Thyroid gland (tissue), 4 donors: ENCODE results near the gene GOLGA2. TPM values are rescaled to one million over a fixed set of nuclear protein-coding genes. Genes with fewer than 3 reads are reported as not detected.

Experiments
- DNase-seq, 2 donors: peaks; one replicate each; pipeline ENCODE4 v3.0.0-alpha.2; 2019
- H3K27ac ChIP-seq, 3 donors: fragments of 200-600 bp; sonication (generic); 1 replicate in 2 of 3; 2 replicates in 1 of 3; pipeline ENCODE4 v1.5.1; 2016 to 2019; ENCODE audit warnings: mild to moderate bottlenecking in 1 of 3, moderate library complexity in 1 of 3
- H3K27me3 ChIP-seq: fragments of 200-600 bp; sonication (generic); one replicate; pipeline ENCODE4 v1.5.1; 2019
- H3K36me3 ChIP-seq, 2 donors: fragments of 200-600 bp; sonication (generic); one replicate each; pipeline ENCODE4 v1.5.1; 2016 to 2019
- H3K4me1 ChIP-seq, 2 donors: fragments of 200-600 bp; sonication (generic); one replicate each; pipeline ENCODE4 v1.5.1; 2017 to 2019
- H3K4me3 ChIP-seq, 3 donors: fragments of 200-600 bp; sonication (generic); replicated peaks in 1 of 3; 1 replicate in 2 of 3; 2 replicates in 1 of 3; pipeline ENCODE4 v1.5.1; 2016; ENCODE audit warnings: mild to moderate bottlenecking in 1 of 3
- H3K9me3 ChIP-seq: fragments of 200-600 bp; sonication (generic); one replicate; pipeline ENCODE4 v1.5.1; 2017
- POLR2A ChIP-seq, 2 donors: fragments of 450-650 bp; IDR thresholded peaks; one replicate each; pipeline ENCODE4 v1.6.1; 2017; ENCODE audit warnings: antibody characterized with exemption in 2 of 2, mild to moderate bottlenecking in 2 of 2, moderate library complexity in 1 of 2
- WGBS, 2 donors: methylation state at CpG; one replicate each; pipeline ENCODE4 v1.1.5; 2017; 5-methylcytosine and 5-hydroxymethylcytosine counted together
- intact Hi-C: fragments of 100-400 bp; cut with DNase I; formaldehyde crosslinking; loops from one replicate; pipeline ENCODE4 v1.15.1; 2023
- total RNA-seq, 4 donors: library from RNA; depleted of rRNA; stranded (reverse); fragments of >200 nt; gene quantifications; one replicate each; pipeline ENCODE4 v1.2.3, GENCODE V29; 2016
- TF ChIP-seq, protein P1 (sequence below), 6 experiments: fragments of 200-600 bp in 3 of 6; fragments of 450-650 bp in 3 of 6; sonication (generic) in 3 of 6; IDR thresholded peaks; one replicate each; pipeline ENCODE4 v1.5.1; 2016 to 2019; ENCODE audit warnings: antibody characterized with exemption in 6 of 6, mild to moderate bottlenecking in 2 of 6, inconsistent platforms in 1 of 6, moderate library complexity in 1 of 6

GOLGA2 gene
- total RNA-seq, 4 donors from 2014 or later: 94.6 to 140 (median 118) TPM

DNA sequence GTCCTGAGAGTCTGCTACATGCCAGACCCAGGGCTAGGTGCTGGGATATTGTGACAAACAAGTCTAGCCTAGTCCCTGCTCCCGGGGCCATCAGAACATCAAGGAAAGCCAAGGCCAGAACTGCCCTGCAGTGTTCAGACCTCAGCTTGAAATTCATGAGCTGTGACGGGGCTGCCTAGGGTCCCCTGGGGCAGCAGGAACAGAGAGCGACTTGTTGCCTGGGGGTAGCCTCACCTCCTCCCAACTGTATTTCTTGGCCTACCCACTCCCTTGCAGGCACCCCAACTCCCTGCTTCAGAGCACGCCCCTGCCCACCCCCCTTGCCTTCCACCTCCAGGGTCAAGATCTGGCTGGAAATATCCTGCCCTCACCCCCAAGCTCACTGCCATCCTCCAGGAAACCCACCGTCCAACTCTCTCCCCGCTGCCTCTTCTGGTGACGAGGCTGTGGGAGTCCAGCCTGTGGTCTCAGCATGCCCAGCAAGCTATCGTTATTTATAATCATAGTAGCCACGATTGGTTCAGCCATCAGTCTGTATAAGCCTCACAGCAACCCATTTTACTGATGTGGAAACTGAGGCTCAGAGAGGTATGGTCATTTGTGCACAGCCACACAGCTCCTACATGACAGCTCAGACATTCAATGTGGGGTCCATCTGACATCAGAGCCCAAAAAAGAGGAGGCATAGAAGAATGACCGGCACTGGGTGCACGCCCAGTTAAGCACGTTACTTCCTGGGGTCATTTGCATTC lies 61.9 kb downstream of the GOLGA2 start:
- Histone ChIP-seq H3K4me1 (peaks cover 0 to 9% of the 10 kb centered on the region in 2 donors), H3K4me3 (no peak overlapping the region), H3K27ac (no peak overlapping the region), H3K9me3 (no peaks in the 10 kb centered on the region), H3K36me3 (no peaks in the 10 kb centered on the region), H3K27me3 (no peaks in the 10 kb centered on the region)
- WGBS, 2 donors: 89 to 93% methylated on average over 9 to 12 of the region's 12 CpGs
- intact Hi-C loops: no loop called here
- no peak for TF ChIP-seq POLR2A (IDR thresholded peaks at IDR 0.05)
- TF ChIP-seq, protein P1, sequence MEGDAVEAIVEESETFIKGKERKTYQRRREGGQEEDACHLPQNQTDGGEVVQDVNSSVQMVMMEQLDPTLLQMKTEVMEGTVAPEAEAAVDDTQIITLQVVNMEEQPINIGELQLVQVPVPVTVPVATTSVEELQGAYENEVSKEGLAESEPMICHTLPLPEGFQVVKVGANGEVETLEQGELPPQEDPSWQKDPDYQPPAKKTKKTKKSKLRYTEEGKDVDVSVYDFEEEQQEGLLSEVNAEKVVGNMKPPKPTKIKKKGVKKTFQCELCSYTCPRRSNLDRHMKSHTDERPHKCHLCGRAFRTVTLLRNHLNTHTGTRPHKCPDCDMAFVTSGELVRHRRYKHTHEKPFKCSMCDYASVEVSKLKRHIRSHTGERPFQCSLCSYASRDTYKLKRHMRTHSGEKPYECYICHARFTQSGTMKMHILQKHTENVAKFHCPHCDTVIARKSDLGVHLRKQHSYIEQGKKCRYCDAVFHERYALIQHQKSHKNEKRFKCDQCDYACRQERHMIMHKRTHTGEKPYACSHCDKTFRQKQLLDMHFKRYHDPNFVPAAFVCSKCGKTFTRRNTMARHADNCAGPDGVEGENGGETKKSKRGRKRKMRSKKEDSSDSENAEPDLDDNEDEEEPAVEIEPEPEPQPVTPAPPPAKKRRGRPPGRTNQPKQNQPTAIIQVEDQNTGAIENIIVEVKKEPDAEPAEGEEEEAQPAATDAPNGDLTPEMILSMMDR (IDR thresholded peaks at IDR 0.05): no peak
- no peak for DNase-seq

DNA sequence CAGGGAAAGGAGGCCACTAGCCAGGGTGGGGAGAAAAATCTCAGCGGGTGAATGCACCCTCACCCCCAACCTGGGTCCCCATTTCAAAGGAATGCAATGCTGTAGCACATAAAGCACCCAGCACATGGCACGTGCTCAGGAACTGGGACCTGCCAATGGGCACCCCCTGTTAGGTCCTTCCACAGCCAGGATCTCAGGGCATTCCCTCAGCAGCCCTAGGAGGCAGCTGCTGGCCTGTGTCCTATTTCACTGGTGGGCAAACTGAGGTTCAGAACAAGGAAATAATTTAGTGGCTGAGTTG lies 63.9 kb downstream of the GOLGA2 start:
- intact Hi-C loops: no loop called here
- TF ChIP-seq, protein P1 (IDR thresholded peaks at IDR 0.05): no peak
- TF ChIP-seq POLR2A (IDR thresholded peaks at IDR 0.05): no peak
- Histone ChIP-seq H3K9me3 (no peaks in the 10 kb centered on the region), H3K4me3 (no peak overlapping the region), H3K4me1 (no peaks in the 10 kb centered on the region), H3K27me3 (no peaks in the 10 kb centered on the region), H3K36me3 (no peaks in the 10 kb centered on the region), H3K27ac (no peak overlapping the region)
- 76 to 79% methylated on average over 2 of the region's 2 CpGs for WGBS, 2 donors
- DNase-seq: no peak

DNA sequence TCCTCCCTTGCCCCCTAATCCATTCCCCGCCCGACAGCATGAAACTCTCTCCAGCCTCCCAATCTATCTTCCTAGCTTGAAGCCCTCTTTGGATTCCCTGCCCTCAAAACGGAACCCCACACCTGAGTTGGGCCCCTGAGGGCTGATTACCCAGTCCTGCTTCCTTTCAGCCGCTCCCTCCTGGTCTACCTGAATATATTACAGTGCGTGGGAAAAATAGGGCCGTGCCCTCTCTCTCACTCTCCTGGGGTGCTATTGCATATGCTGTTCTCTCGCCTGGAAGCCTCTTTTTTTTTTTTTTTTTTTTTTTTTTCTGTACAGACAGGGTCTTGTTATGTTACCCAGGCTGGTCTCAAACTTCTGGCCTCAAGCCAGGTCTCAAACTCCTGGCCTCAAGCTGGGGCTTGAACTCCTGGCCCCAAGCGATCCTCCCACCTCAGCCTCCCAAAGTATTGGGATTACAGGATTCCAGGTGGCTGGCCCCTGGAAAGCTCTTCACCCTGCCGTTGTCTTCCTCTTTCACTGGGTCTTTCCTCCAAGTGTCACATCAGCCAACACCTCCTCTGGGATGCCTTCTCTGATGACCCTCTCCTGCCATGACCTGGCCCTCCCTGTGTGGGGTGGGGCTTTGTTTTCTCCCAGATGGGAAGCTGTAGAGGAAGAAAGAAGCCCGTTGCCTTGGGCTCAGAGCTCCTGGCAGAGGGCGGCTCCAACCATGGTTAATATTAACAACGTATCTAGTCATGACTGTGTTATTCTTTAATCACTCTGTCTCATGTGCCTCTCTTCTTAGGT lies 64.4 kb downstream of the GOLGA2 start:
- Histone ChIP-seq H3K27ac (no peak overlapping the region), H3K9me3 (no peaks in the 10 kb centered on the region), H3K4me1 (no peaks in the 10 kb centered on the region), H3K36me3 (no peaks in the 10 kb centered on the region), H3K4me3 (no peak overlapping the region), H3K27me3 (no peaks in the 10 kb centered on the region)
- TF ChIP-seq, protein P1 (IDR thresholded peaks at IDR 0.05): no peak
- TF ChIP-seq POLR2A (IDR thresholded peaks at IDR 0.05): no peak
- 68 to 71% methylated on average over 12 of the region's 12 CpGs for WGBS, 2 donors
- DNase-seq: no peak
- intact Hi-C loops: no loop called here

DNA sequence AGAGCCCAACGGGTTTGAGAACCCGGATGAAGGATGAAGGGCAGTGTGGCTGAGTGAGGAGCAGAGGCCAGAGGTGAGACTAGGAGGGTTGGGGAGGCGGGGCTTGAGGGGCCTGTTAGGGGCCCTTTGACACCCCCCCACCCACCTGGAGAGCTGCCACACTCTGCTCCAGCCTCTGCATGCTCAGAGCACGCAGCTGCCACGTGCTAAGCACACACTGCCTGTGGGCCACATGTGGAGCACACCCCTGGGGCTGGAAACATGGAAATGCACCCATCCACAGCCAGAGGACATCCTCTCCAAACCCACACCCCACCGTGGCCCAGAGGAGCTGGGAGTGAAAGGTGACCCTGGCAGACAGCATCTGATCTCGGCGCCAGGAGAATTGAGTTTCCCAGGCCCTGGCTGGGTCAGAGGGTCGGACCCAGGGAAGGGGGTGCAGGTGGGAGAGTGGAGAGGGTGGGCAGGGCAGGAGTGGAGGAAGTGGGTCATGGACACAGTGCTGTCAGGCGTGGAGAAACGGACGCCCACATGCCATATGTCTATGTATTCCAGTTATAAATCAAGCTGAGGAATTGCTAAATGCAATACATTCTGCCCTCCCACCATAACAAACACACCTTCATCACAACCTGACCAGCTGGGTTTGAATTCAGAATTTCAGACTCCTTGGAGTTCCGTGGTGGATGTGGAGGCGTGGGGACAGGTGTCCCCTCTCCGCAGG lies 66.7 kb downstream of the GOLGA2 start:
- WGBS, 2 donors: 76 to 79% methylated on average over 14 to 15 of the region's 15 CpGs
- Histone ChIP-seq H3K27me3 (peaks cover 4% of the 10 kb centered on the region), H3K36me3 (no peaks in the 10 kb centered on the region), H3K9me3 (no peaks in the 10 kb centered on the region), H3K4me3 (no peak overlapping the region), H3K27ac (no peak overlapping the region), H3K4me1 (peaks cover 0 to under 1% of the 10 kb centered on the region in 2 donors)
- intact Hi-C loops: no loop called here
- no peak for DNase-seq
- TF ChIP-seq POLR2A (IDR thresholded peaks at IDR 0.05): no peak
- TF ChIP-seq, protein P1 (IDR thresholded peaks at IDR 0.05): no peak
